Dermis blood vessel endothelial cell (primary cell): ENCODE data around the gene MLH1. TPM values are rescaled to one million over a fixed set of nuclear protein-coding genes. Genes with fewer than 3 reads are reported as not detected.

Source experiments
- DNase-seq: peaks from one replicate; pipeline ENCODE4 v3.0.0; 2010
- total RNA-seq: library from RNA; depleted of rRNA; stranded (reverse); fragments of >200 nt; gene quantifications from 2 replicates; pipeline ENCODE4 v1.2.3, GENCODE V29; 2014

Gene MLH1
- total RNA-seq, 1 donor from 2014 or later = 33.2 TPM

GRCh38 chr3:37096288-37096687 is 103.0 kb downstream of the MLH1 start:
- peak; percentile 71 for DNase-seq

GRCh38 chr3:37096975-37097374 is 103.7 kb downstream of the MLH1 start:
- no peak for DNase-seq

- DNase-seq = no peak
Observed at GRCh38 chr3:37097776-37098175, 104.5 kb downstream of the MLH1 start.

- DNase-seq = no peak
Observed at GRCh38 chr3:37098884-37099283, 105.6 kb downstream of the MLH1 start.

GRCh38 chr3:37099469-37099868 is 106.2 kb downstream of the MLH1 start:
- DNase-seq = no peak

GRCh38 chr3:37100411-37100810 is 107.1 kb downstream of the MLH1 start:
- no peak for DNase-seq

Other genes starting within 250 kb of the MLH1 start
- under 0.01 TPM in 1 of 2 replicates, not detected in the other for gene DCLK3, start 229.0 kb upstream of the MLH1 start, total RNA-seq
- gene TRANK1, start 48.5 kb upstream of the MLH1 start, total RNA-seq = 13.6 and 13.9 TPM in 2 replicates
- 14.2 and 15.7 TPM in 2 replicates for gene EPM2AIP1, start 387 bp upstream of the MLH1 start, total RNA-seq
- 40.2 and 54.5 TPM in 2 replicates for gene LRRFIP2, start 181.1 kb downstream of the MLH1 start, total RNA-seq
- gene GOLGA4, start 249.8 kb downstream of the MLH1 start, total RNA-seq = 65.3 and 71.3 TPM in 2 replicates